Left ventricle myocardium inferior (tissue), 1 donor: ENCODE measurements around the gene DLX4. TPM values are rescaled to one million over a fixed set of nuclear protein-coding genes. Genes with fewer than 3 reads are reported as not detected.

ENCODE experiments used
- DNase-seq: peaks from one replicate; pipeline ENCODE4 v3.0.0-alpha.2; 2020
- H3K27ac ChIP-seq: fragments of 200-600 bp; replicated peaks from 2 replicates; pipeline ENCODE4 v1.8.0; 2021
- H3K27me3 ChIP-seq: fragments of 200-600 bp; 2 replicates; pipeline ENCODE4 v1.8.0; 2021; ENCODE audit warnings: low read depth
- H3K36me3 ChIP-seq: fragments of 200-600 bp; 2 replicates; pipeline ENCODE4 v1.8.0; 2021
- H3K4me1 ChIP-seq: fragments of 200-600 bp; 2 replicates; pipeline ENCODE4 v1.8.0; 2021
- H3K4me3 ChIP-seq: fragments of 200-600 bp; 2 replicates; pipeline ENCODE4 v1.8.0; 2021; ENCODE audit warnings: mild to moderate bottlenecking, moderate library complexity
- H3K9me3 ChIP-seq: fragments of 200-600 bp; replicated peaks from 2 replicates; pipeline ENCODE4 v1.8.0; 2021
- CTCF ChIP-seq: fragments of 200-600 bp; IDR thresholded peaks from 2 replicates; pipeline ENCODE4 v1.8.0; 2021; ENCODE audit warnings: antibody characterized with exemption, mild to moderate bottlenecking, borderline replicate concordance
- intact Hi-C: fragments of 100-400 bp; cut with micrococcal nuclease; formaldehyde crosslinking; loops from one replicate; pipeline ENCODE4 v1.11.0; 2022
- total RNA-seq: library from RNA; stranded (reverse); fragmentation: NEBNext Ultra II Directional; extraction: Animal tissue kit (Norgen Biotek cat#: 25700); gene quantifications from one replicate; pipeline ENCODE4 v1.2.1, GENCODE V29; 2021
- donor health status: DM: no; HTN: yes; CAD: no; lungs with severe emphysema.

Gene DLX4
- total RNA-seq, 1 donor from 2014 or later, result not detected

DNA sequence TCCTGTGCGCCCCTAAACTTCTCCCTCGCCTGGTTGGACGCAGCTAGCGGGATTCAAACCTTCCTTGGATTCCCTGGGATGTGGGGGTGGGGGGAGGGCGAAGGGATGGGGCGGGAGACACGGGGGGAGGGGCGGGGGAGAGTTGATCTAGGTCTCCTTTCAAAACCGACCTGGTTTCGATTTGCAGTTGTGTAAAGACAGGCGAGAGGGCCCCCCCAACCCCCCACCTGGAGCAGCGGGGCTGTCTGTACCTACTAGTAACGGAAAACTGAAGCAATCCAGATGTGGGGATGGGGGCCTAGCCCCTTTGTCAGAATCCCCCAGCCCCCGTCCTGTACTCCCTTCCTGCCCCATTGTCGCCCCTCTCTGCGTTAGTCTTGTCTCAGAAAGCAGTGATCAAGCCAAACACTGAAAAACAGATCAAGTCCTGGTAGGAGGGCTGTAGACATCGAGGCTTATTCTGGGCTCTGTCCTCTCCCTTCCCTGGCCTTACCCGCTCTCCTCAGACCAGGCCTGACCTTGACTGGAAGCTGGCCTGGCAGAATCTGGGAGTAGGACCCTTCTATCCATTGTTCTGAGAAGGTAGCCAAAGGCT is 902 bp downstream of the DLX4 start:
- peaks cover 100% of the 10 kb centered on the region for H3K27me3 ChIP-seq
- DNase-seq, result no peak
- TF ChIP-seq CTCF, result no peak
- peaks cover 37% of the 10 kb centered on the region for H3K4me1 ChIP-seq
- intact Hi-C loops, result no loop called here
- H3K36me3 ChIP-seq, result no peaks in the 10 kb centered on the region
- peak overlapping the region; percentile 64 for H3K4me3 ChIP-seq
- H3K9me3 ChIP-seq, result no peaks in the 10 kb centered on the region
- no peak overlapping the region for H3K27ac ChIP-seq

GRCh38 chr17:49970498-49970897 is 1.5 kb downstream of the DLX4 start:
- no peak for DNase-seq
- Histone ChIP-seq H3K4me1 (peaks cover 31% of the 10 kb centered on the region), H3K27ac (no peak overlapping the region), H3K36me3 (no peaks in the 10 kb centered on the region), H3K9me3 (no peaks in the 10 kb centered on the region), H3K27me3 (peaks cover 100% of the 10 kb centered on the region), H3K4me3 (no peak overlapping the region)
- intact Hi-C loops, result no loop called here
- TF ChIP-seq CTCF, result no peak

GRCh38 chr17:49971199-49971847 is 2.3 kb downstream of the DLX4 start:
- no peak for TF ChIP-seq CTCF
- Histone ChIP-seq H3K27ac (no peak overlapping the region), H3K9me3 (no peaks in the 10 kb centered on the region), H3K4me1 (peaks cover 31% of the 10 kb centered on the region), H3K36me3 (no peaks in the 10 kb centered on the region), H3K27me3 (peaks cover 100% of the 10 kb centered on the region), H3K4me3 (peak overlapping the region; percentile 39)
- DNase-seq, result no peak
- intact Hi-C loops, result no loop called here

DNA sequence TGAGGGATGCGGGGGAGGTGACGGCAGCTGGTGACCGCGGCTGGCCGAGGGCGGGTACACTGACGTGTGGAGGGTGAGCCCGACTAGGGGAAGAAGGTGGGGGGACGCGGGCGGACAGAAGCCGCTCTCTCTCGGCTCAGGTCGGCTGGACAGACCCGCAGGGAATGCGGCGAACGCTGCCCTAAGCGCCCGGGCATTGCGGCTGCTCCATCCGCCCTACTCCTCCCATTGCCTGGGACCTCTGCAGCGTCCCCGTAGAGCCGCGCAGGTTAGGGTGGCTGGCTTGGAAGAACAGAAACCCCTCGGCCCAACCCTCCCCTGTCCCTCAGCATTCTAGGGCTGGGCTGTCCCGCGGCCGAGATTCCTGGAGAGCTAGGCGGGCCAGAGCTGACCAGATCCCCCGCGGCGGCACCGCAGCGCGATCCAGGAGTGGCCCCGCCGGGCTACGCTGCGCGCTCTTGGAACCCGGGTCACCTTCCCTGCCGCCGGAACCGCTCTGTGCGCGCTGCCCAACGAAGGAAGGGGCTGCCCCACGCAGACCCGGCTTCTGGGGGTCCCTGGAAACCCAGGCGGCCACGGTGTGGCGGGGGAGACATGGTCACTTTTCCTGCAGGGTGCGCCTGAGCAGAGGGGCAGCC is 3.0 kb downstream of the DLX4 start:
- no peak overlapping the region for H3K27ac ChIP-seq
- no peak for DNase-seq
- no peak for TF ChIP-seq CTCF

DNA sequence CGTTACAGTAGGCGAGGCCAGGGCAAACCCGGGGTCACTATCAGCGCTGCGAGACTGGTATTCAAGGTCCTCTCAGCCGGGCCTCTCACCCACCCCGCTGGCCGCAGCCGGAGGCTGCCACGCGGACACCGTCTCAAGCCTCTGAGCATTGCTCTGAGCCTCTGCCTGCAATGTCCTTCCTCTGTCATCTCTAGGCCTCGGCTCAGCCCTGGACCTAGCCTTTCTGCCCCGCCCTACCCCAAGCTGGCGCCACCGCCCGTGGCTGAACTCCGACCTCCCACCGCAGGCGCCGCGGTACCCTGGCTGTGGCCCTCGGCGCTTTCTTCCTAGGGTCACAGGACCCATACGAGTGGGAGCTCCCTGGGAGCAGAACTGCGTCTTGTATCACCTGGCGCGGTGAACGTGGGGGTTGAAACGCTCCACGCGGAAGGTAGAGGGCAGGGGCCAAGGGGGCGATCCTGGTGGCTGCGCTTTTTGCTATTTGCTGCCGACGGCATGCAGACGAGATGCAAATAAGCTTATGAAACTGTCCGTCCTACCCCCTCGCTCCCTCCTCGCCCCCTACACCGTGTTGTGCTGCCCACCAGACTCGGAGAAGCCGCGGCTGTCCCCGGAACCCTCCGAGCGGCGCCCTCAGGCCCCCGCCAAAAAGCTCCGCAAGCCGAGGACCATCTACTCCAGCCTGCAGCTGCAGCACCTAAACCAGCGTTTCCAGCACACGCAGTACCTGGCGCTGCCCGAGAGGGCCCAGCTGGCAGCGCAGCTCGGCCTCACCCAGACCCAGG is 3.7 kb downstream of the DLX4 start:
- peak overlapping the region; percentile 39 for H3K4me3 ChIP-seq
- no peak overlapping the region for H3K27ac ChIP-seq
- H3K36me3 ChIP-seq, result no peaks in the 10 kb centered on the region
- intact Hi-C loops, result no loop called here
- DNase-seq, result no peak
- no peak for TF ChIP-seq CTCF
- H3K27me3 ChIP-seq, result peaks cover 100% of the 10 kb centered on the region
- H3K9me3 ChIP-seq, result no peaks in the 10 kb centered on the region
- peaks cover 31% of the 10 kb centered on the region for H3K4me1 ChIP-seq

More for the DNA sequence above, 3.0 kb downstream of the DLX4 start:
- peak overlapping the region; percentile 39 for H3K4me3 ChIP-seq
- intact Hi-C loops, result no loop called here
- H3K9me3 ChIP-seq, result no peaks in the 10 kb centered on the region
- no peaks in the 10 kb centered on the region for H3K36me3 ChIP-seq
- peaks cover 100% of the 10 kb centered on the region for H3K27me3 ChIP-seq
- peaks cover 31% of the 10 kb centered on the region for H3K4me1 ChIP-seq
